ENCODE results near the gene RNASE1.

The RNASE1 gene

GRCh38 chr14:20805485-20805884, 2.8 kb upstream of the RNASE1 start:
- TF ChIP-seq CTCF (IDR thresholded peaks at IDR 0.05; ENCODE audit: borderline replicate concordance, insufficient read depth, low read depth, low read length) = no peak
- no peak overlapping the region for H3K4me3 ChIP-seq (ENCODE audit: low read depth, low read length)

- no peak overlapping the region for H3K4me3 ChIP-seq (ENCODE audit: low read depth, low read length)
- no peak for TF ChIP-seq CTCF (IDR thresholded peaks at IDR 0.05; ENCODE audit: borderline replicate concordance, insufficient read depth, low read depth, low read length)
Measured at GRCh38 chr14:20803223-20803622, 579 bp upstream of the RNASE1 start.

DNA sequence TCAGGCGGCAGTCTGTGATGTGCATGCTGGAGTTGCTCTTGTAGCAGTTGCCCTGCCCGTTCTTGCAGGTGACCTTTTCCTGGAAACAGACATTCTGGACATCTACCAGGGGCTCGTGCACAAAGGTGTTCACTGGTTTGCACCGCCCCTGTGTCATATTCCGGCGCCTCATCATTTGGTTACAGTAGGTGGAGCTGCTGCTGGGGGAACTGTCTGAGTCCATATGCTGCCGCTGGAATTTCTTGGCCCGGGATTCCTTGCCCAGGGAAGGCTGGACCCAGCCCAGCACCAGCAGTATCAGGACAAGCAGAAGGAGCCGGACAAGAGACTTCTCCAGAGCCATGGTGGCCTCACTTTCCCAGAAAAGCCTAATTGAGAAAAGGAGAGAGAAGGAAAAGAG, 918 bp downstream of the RNASE1 start:
- no peak overlapping the region for H3K4me3 ChIP-seq (ENCODE audit: low read depth, low read length)
- TF ChIP-seq CTCF (IDR thresholded peaks at IDR 0.05; ENCODE audit: borderline replicate concordance, insufficient read depth, low read depth, low read length) = no peak

- TF ChIP-seq CTCF (IDR thresholded peaks at IDR 0.05; ENCODE audit: borderline replicate concordance, insufficient read depth, low read depth, low read length) = no peak
- H3K4me3 ChIP-seq (ENCODE audit: low read depth, low read length) = no peak overlapping the region
Measured at GRCh38 chr14:20799892-20800544, 2.6 kb downstream of the RNASE1 start.

GRCh38 chr14:20799456-20799891, 3.2 kb downstream of the RNASE1 start:
- TF ChIP-seq CTCF (IDR thresholded peaks at IDR 0.05; ENCODE audit: borderline replicate concordance, insufficient read depth, low read depth, low read length) = no peak
- H3K4me3 ChIP-seq (ENCODE audit: low read depth, low read length) = no peak overlapping the region

GRCh38 chr14:20798932-20799331, 3.7 kb downstream of the RNASE1 start:
- no peak overlapping the region for H3K4me3 ChIP-seq (ENCODE audit: low read depth, low read length)
- no peak for TF ChIP-seq CTCF (IDR thresholded peaks at IDR 0.05; ENCODE audit: borderline replicate concordance, insufficient read depth, low read depth, low read length)

DNA sequence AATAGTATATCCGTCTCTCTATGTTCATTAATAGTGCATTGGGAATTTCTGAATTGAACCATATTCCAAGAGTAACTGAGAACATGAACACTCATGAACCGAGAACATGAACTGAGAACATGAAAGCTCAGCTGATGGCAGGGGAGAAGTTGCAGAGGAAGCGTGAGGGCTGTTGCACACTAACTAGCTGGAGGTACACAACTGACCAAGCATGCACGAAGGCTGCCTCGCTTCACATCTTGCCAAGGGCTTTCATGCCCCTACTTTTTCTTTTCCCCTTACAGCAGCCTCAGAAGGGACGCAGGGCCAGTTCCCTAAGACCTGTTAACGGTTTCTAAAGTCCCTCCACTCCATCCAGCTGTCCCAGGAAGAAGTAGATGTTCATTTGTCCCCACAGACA, 4.3 kb downstream of the RNASE1 start:
- H3K4me3 ChIP-seq (ENCODE audit: low read depth, low read length) = no peak overlapping the region
- TF ChIP-seq CTCF (IDR thresholded peaks at IDR 0.05; ENCODE audit: borderline replicate concordance, insufficient read depth, low read depth, low read length) = no peak

Data from GM12875 (cell line).